ENCODE data around the gene NCAPD3.
"Not testable (repeated sequence)": the region's sequence is repeated elsewhere in the genome, so short reads cannot be mapped to it uniquely, and the experiment has no call there.

NCAPD3 gene

DNA sequence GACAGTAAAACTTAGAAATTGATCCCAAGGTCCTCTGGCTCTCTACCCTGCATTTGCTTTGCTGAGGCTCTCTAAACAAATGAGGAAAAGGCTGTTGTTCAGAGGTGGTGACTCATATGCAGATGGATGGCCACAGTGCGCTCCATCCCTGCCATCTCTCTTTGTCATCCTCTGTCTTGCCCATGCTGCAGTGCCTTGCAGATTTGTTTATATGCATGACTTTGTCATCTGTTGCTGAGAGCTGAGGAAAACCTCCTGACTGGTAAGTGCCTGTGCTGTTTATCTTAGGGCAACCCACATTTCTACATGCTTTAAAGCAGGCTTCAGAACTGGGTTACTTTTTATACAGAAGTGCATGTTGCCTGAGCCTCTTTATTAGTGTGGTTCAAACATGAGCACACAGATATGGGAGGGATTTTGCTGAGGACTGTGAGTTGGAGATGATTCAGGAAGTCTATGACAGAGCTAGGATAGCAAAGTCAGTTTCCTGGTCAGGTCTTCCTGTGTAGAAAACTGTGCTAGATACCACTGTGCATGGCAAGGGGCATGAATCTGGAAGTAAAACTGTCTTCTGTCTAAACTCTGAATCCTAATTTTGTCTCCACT, 97.4 kb downstream of the NCAPD3 start:
- no peak for DNase-seq

DNA sequence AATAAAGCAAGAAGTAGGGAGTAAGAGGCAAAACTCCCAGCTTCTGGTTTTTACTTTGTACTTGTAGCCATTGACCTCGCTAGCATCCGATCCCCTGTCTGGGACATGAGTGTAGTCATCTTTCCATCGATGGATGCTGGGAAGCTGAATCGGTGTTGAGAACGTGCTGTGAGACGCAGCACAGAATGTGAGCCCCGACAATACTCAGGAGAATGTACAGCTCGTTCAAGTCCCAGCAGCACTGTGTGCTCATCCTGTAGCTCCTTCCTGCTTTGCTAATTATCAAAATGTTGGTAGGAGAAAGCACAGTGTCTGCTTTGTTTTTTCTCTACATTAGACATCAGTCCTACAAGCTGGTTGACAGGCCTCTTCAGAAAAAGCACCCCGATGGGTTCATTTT, 98.3 kb downstream of the NCAPD3 start:
- no peak for DNase-seq

DNA sequence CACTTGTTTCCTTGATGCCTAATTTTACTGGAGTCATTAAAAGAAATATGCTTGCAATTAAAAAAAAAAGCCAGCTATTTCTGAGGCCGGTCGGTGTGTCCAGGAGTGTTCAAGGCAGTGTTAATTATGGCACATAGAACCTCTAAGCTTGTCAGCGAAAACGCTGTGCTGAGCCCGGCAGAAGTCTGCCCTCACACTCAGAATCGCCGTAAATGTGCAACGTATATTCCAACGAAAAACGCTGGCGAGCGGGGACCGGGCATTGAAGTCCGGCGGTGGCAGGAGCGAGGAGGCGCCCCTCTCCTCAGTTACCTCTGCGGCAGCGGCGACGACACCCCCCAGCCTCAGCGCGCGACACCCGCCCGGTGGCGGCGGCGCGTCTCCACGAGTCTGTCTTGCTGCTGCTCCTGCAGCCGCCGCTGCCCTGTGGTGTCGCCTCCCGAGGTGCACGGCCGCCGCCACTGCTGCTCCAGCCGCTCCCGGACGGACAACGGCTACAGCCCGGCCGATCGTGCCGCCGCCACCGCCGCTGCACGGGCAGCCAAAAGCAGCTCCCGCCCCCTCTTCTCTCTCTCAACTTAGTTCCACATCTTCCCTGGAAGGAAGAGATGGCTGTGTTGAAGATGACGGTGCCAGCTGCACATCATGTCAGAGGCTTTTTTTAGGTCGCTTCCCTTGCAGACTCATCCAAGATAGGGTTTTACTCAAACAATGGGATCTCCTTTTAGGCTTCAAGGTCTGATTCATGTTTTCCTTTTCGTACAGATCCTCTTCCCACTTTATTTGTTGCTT, 98.9 kb downstream of the NCAPD3 start:
- peak in 2 of 6 experiments; percentile 1 to 18 for DNase-seq

DNA sequence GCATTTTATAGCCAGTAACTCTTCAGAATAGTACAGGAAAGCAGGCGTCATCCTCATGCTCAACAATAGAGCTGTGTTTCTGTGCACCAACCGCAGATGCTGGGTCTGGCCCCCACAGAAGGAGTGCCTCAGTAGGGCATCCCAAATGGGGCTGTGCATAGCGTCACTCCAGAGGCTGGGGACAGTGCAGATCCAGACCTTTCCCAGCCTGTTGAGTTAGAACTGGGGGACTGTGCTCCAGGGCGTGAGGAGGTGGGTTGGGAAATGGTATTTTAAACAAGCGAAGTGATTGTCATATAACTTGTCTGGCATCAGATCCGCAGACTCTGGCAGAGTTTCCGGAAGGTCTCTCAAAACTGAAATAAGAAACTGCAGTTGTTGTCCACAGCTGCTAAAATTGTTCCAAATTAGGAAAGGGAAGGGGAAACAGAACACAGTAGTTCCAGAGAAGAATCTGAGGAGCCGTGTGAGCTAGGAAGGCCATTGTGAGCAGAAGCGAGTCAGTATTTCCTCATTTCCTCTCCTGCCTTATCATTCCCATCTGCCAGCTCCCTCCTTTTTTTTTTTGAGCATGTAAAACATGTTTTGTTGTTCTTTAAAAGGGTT, 102.7 kb downstream of the NCAPD3 start:
- no peak for DNase-seq

DNA sequence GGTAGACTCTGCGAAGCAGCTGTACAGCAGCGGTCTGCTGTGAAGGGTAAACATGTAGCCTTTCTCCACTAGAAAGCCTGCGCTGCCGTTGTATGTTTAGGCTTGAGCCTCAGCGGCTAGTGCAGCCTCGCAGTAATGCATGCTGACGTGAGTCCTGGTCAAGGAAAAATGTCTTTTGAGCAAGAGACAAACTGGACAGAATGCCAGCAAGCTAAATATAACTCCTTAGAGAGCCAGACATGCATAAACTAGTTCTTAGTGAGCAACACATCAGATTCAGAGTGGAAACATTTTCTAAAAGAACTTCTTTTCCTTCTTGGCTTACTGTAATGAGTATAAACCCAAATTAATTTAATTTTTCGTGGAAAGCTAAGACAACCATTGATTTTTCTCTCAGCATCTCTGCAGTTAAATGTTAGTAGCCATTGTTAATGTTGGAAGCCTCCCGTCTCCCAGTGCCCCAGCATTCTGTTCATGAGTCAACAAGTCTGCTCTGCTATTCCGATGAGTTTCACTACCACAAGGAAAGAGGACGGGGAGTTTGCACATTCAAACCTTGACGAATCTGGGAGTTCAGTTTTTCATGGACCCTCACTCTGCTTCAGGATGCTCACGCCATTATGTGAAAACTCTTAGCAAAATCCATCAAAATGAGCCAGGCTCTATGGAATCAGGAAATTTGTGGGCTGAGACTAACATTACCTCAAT, 103.5 kb downstream of the NCAPD3 start:
- no peak for DNase-seq

DNA sequence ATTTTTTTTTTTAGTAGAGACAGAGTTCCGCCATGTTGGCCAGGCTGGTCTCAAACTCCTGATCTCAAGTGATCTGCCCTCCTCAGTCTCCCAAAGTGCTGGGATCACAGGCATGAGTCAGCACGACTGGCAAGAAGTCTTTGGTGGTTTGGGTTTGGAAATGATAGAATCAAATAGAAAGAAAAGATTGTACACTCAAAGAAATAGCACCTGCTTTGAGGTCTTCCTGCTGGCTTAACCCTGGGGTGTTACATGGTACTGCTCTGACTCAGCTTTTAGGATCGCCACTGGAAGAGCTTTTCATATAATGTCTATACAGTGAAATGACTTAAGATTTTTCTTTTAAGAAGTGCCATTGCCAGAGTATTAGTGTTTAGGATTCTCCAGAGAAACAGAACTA, 104.7 kb downstream of the NCAPD3 start:
- DNase-seq = no peak

DNA sequence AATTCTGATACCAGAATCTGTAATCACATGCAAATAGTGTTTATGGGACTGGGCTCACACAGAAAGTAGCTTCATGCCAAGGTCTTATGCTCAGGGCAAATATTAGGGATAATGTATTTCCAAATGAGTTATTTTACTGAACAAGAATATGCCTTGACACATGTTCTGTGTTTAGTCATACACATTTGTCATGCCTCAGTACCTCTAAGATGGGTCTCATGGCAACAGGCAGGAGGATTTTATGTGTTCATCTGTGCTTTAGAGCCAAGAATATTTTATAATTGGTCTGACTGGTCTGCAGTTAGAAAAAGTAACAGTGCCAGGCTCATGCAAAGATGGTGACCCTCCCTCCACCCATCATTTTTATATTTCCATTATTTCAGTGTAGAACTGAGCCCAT, 105.8 kb downstream of the NCAPD3 start:
- no peak for DNase-seq

DNA sequence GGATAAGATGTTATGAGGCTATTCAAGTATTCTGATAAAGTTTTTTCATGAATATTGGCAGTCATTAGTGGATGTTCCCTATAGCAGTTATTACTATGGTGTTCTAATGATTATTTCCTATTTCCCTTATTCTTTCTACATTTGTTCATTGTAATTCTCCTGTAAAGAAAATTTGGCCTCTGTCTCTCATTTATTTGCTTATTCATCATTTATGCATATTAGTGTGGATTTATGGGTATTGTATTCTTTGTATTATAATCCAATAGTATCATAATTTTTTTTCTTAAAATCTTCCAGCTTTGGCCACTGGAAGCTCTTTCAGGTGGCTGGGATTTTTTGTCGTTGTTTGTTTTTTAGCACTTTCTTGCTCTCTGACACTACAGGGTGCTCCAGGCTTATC, 107.6 kb downstream of the NCAPD3 start:
- DNase-seq = no peak

DNA sequence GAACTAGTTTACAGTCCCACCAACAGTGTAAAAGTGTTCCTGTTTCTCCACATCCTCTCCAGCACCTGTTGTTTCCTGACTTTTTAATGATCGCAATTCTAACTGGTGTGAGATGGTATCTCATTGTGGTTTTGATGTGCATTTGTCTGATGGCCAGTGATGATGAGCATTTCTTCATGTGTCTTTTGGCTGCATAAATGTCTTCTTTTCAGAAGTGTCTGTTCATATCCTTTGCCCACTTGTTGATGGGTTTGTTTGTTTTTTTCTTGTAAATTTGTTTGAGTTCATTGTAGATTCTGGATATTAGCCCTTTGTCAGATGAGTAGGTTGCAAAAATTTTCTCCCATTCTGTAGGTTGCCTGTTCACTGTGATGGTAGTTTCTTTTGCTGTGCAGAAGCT, 110.0 kb downstream of the NCAPD3 start:
- not testable (repeated sequence) for DNase-seq

DNA sequence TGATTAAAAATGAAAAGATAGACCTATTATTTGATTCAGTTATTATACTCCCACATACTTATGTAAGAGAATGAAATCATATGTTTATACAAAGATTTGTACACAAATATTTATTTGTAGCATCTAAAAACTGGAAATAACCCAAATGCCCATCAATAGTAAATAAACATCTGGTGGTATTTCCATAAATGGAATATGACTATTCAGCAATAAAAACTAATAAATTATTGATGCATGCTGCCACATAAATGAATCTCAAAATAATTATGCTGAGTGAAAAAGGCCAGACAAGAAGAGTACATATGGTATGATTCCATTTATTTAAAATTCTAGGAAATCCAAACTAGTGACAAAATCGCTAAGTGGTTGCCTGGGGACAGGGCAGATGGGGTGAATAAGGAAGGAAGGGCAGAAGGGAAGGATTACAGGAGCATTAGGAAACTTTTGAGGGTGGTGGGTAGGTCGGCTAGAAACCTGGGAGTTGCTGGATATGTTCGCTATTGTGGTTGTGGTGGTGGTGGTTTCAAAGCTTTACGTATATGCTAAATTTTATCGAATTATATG, 113.4 kb downstream of the NCAPD3 start:
- DNase-seq = no peak

Measured in stimulated activated naive CD4-positive, alpha-beta T cell (primary cell).